H9 (cell line): Measurements from ENCODE around the gene MFSD2B. TPM values are rescaled to one million over a fixed set of nuclear protein-coding genes. Genes with fewer than 3 reads are reported as not detected.

Experiments used
- DNase-seq: peaks from one replicate; pipeline ENCODE4 v3.0.0-alpha.2; 2017
- H2AFZ ChIP-seq: one replicate; pipeline ENCODE4 v1.6.1; 2013; ENCODE audit warnings: mild to moderate bottlenecking, low read length, control low read depth, moderate library complexity
- H2AK5ac ChIP-seq: 2 replicates; pipeline ENCODE4 v1.6.1; 2013; ENCODE audit warnings: low read length, control low read depth, mixed read lengths; ENCODE audit not compliant: insufficient read length
- H2BK120ac ChIP-seq: one replicate; pipeline ENCODE4 v1.6.1; 2013; ENCODE audit warnings: low read depth, mild to moderate bottlenecking, low read length, control low read depth, inconsistent platforms; ENCODE audit not compliant: poor library complexity, severe bottlenecking
- H2BK12ac ChIP-seq: 2 replicates; pipeline ENCODE4 v1.6.1; 2013; ENCODE audit warnings: low read length, control low read depth, mixed read lengths, low read depth; ENCODE audit not compliant: insufficient read length
- H2BK15ac ChIP-seq: 2 replicates; pipeline ENCODE4 v1.6.1; 2013; ENCODE audit warnings: low read depth, low read length, control low read depth
- H2BK20ac ChIP-seq: one replicate; pipeline ENCODE4 v1.6.1; 2013; ENCODE audit warnings: low read depth, mild to moderate bottlenecking, low read length, control low read depth, inconsistent platforms; ENCODE audit not compliant: poor library complexity, severe bottlenecking
- H2BK5ac ChIP-seq: 2 replicates; pipeline ENCODE4 v1.6.1; 2013; ENCODE audit warnings: low read length, control low read depth, mixed read lengths; ENCODE audit not compliant: insufficient read length
- H3K14ac ChIP-seq: 2 replicates; pipeline ENCODE4 v1.6.1; 2013; ENCODE audit warnings: low read length, control low read depth; ENCODE audit not compliant: insufficient read depth
- H3K18ac ChIP-seq: 2 replicates; pipeline ENCODE4 v1.6.1; 2013; ENCODE audit warnings: low read depth, mild to moderate bottlenecking, mixed read lengths, low read length, control low read depth; ENCODE audit not compliant: insufficient read length
- H3K23ac ChIP-seq: 2 replicates; pipeline ENCODE4 v1.6.1; 2013; ENCODE audit warnings: low read length, control low read depth, mixed read lengths, low read depth; ENCODE audit not compliant: insufficient read length
- H3K23me2 ChIP-seq: 2 replicates; pipeline ENCODE4 v1.6.1; 2013; ENCODE audit warnings: low read depth, mild to moderate bottlenecking, mixed read lengths, low read length, control low read depth; ENCODE audit not compliant: insufficient read length, poor library complexity, severe bottlenecking
- H3K27ac ChIP-seq: 2 replicates; pipeline ENCODE4 v1.5.1; 2013; ENCODE audit warnings: low read length, control low read depth, mixed read lengths, low read depth; ENCODE audit not compliant: insufficient read length
- H3K27me3 ChIP-seq: 2 replicates; pipeline ENCODE4 v1.6.1; 2013; ENCODE audit warnings: low read length, control low read depth, inconsistent platforms; ENCODE audit not compliant: insufficient read depth
- H3K4ac ChIP-seq: 2 replicates; pipeline ENCODE4 v1.6.1; 2013; ENCODE audit warnings: low read depth, mild to moderate bottlenecking, control low read depth, inconsistent platforms, low read length, moderate library complexity
- H3K4me1 ChIP-seq: 2 replicates; pipeline ENCODE4 v1.6.1; 2013; ENCODE audit warnings: low read length, control low read depth, inconsistent platforms; ENCODE audit not compliant: insufficient read depth
- H3K4me2 ChIP-seq: 2 replicates; pipeline ENCODE4 v1.6.1; 2013; ENCODE audit warnings: low read length, control low read depth, mixed read lengths; ENCODE audit not compliant: insufficient read length, insufficient read depth
- H3K56ac ChIP-seq: 2 replicates; pipeline ENCODE4 v1.6.1; 2013; ENCODE audit warnings: low read depth, mild to moderate bottlenecking, mixed read lengths, low read length, control low read depth; ENCODE audit not compliant: insufficient read length
- H3K79me1 ChIP-seq: 2 replicates; pipeline ENCODE4 v1.6.1; 2013; ENCODE audit warnings: low read depth, mild to moderate bottlenecking, moderate library complexity, low read length, control low read depth, inconsistent platforms; ENCODE audit not compliant: insufficient read depth, poor library complexity, severe bottlenecking
- H3K79me2 ChIP-seq: 2 replicates; pipeline ENCODE4 v1.6.1; 2013; ENCODE audit warnings: low read length, control low read depth, inconsistent platforms; ENCODE audit not compliant: insufficient read depth
- H3K9ac ChIP-seq: 2 replicates; pipeline ENCODE4 v1.6.1; 2013; ENCODE audit warnings: low read length, control low read depth, mixed read lengths; ENCODE audit not compliant: insufficient read length; ENCODE audit errors: extremely low read depth
- H3K9me3 ChIP-seq: one replicate; pipeline ENCODE4 v1.6.1; 2013; ENCODE audit warnings: low read depth, low read length, inconsistent platforms; ENCODE audit not compliant: control insufficient read depth
- H3T11ph ChIP-seq: one replicate; pipeline ENCODE4 v1.6.1; 2013; ENCODE audit warnings: mild to moderate bottlenecking, low read length, control low read depth, inconsistent platforms
- H4K20me1 ChIP-seq: one replicate; pipeline ENCODE4 v1.6.1; 2013; ENCODE audit not compliant: control insufficient read depth, insufficient read length, insufficient read depth
- H4K5ac ChIP-seq: 2 replicates; pipeline ENCODE4 v1.6.1; 2013; ENCODE audit warnings: low read depth, mild to moderate bottlenecking, mixed read lengths, low read length, control low read depth; ENCODE audit not compliant: insufficient read length
- H4K8ac ChIP-seq: replicated peaks from 2 replicates; pipeline ENCODE4 v1.6.1; 2013; ENCODE audit warnings: low read length, control low read depth, mixed read lengths, low read depth; ENCODE audit not compliant: insufficient read length
- H4K91ac ChIP-seq: 2 replicates; pipeline ENCODE4 v1.6.1; 2013; ENCODE audit warnings: low read depth, mild to moderate bottlenecking, moderate library complexity, mixed read lengths, low read length, control low read depth; ENCODE audit not compliant: insufficient read length
- H3K27ac Mint-ChIP-seq, 3 experiments: 2 replicates in 2 of 3; 3 replicates in 1 of 3; pipeline ENCODE4 v1.8.0; 2020 to 2021; ENCODE audit warnings: mixed read lengths in 3 of 3, mild to moderate bottlenecking in 1 of 3, moderate library complexity in 1 of 3
- H3K27me3 Mint-ChIP-seq: 2 replicates; pipeline ENCODE4 v1.8.0; 2021; ENCODE audit warnings: low read depth, mild to moderate bottlenecking, moderate library complexity, mixed read lengths
- H3K36me3 Mint-ChIP-seq, 3 experiments: 2 replicates in 2 of 3; 3 replicates in 1 of 3; pipeline ENCODE4 v1.8.0; 2020 to 2021; ENCODE audit warnings: low read depth in 3 of 3, mixed read lengths in 3 of 3; ENCODE audit not compliant: insufficient read depth in 1 of 3
- H3K4me1 Mint-ChIP-seq, 2 experiments: 2 replicates each; pipeline ENCODE4 v1.8.0; 2020; ENCODE audit warnings: mixed read lengths in 2 of 2
- H3K4me3 Mint-ChIP-seq, 2 experiments: 2 replicates in 1 of 2; 3 replicates in 1 of 2; pipeline ENCODE4 v1.8.0; 2020 to 2021; ENCODE audit warnings: mild to moderate bottlenecking in 2 of 2, mixed read lengths in 2 of 2, moderate library complexity in 1 of 2
- H3K9me3 Mint-ChIP-seq, 2 experiments: 2 replicates in 1 of 2; 3 replicates in 1 of 2; pipeline ENCODE4 v1.8.0; 2020; ENCODE audit warnings: mild to moderate bottlenecking in 2 of 2, mixed read lengths in 2 of 2, moderate library complexity in 1 of 2
- WGBS: extraction: QIAGEN DNeasy Blood & Tissue Kit; methylation state at CpG from one replicate; pipeline ENCODE4 v1.1.7; 2013; ENCODE audit warnings: missing lambda C conversion rate, low lambda C conversion rate, mixed read lengths; ENCODE audit not compliant: insufficient read length; ENCODE audit errors: extremely low coverage; 5-methylcytosine and 5-hydroxymethylcytosine counted together
- total RNA-seq: library from RNA; stranded (reverse); gene quantifications from 2 replicates; pipeline ENCODE4 v1.2.1, GENCODE V29; 2021
- TF ChIP-seq, protein P1 (sequence below): fragments of 200-600 bp; sonication (generic); conservative IDR thresholded peaks from 3 replicates; pipeline ENCODE4 v1.8.0; 2021; ENCODE audit warnings: antibody characterized with exemption, mild to moderate bottlenecking

The MFSD2B gene
- total RNA-seq, 1 experiment from 2014 or later: 1.3 TPM

GRCh38 chr2:24052951-24053350 is 43.1 kb downstream of the MFSD2B start:
- no peak overlapping the region for H2BK20ac ChIP-seq
- H2BK120ac ChIP-seq: no peak overlapping the region
- no peak overlapping the region for H2AK5ac ChIP-seq
- no peak overlapping the region for H2BK5ac ChIP-seq
- no peaks in the 10 kb centered on the region for H3K79me1 ChIP-seq
- Mint-ChIP-seq H3K4me3 (no peak overlapping the region), H3K27ac (no peak overlapping the region), H3K4me1 (peaks cover 2 to 7% of the 10 kb centered on the region in 2 experiments; a peak in 3 of 4 replicates), H3K36me3 (peaks cover 14 to 20% (median 14%) of the 10 kb centered on the region in 3 experiments; a peak in 6 of 7 replicates), H3K27me3 (no peaks in the 10 kb centered on the region), H3K9me3 (no peaks in the 10 kb centered on the region)
- H3K27ac ChIP-seq: no peak overlapping the region
- no peak overlapping the region for H3K18ac ChIP-seq
- H3K14ac ChIP-seq: no peak overlapping the region
- H4K8ac ChIP-seq: no peak overlapping the region
- no peak overlapping the region for H3T11ph ChIP-seq
- H3K4me1 ChIP-seq: 0 out of 2 replicates have a peak, but pooled peaks cover 1% of the 10 kb centered on the region
- H4K5ac ChIP-seq: no peak overlapping the region
- no peak overlapping the region for H3K4ac ChIP-seq
- H3K9ac ChIP-seq: no peak overlapping the region
- no peak overlapping the region for H3K56ac ChIP-seq
- peaks cover 5% of the 10 kb centered on the region for H4K20me1 ChIP-seq
- TF ChIP-seq, protein P1, sequence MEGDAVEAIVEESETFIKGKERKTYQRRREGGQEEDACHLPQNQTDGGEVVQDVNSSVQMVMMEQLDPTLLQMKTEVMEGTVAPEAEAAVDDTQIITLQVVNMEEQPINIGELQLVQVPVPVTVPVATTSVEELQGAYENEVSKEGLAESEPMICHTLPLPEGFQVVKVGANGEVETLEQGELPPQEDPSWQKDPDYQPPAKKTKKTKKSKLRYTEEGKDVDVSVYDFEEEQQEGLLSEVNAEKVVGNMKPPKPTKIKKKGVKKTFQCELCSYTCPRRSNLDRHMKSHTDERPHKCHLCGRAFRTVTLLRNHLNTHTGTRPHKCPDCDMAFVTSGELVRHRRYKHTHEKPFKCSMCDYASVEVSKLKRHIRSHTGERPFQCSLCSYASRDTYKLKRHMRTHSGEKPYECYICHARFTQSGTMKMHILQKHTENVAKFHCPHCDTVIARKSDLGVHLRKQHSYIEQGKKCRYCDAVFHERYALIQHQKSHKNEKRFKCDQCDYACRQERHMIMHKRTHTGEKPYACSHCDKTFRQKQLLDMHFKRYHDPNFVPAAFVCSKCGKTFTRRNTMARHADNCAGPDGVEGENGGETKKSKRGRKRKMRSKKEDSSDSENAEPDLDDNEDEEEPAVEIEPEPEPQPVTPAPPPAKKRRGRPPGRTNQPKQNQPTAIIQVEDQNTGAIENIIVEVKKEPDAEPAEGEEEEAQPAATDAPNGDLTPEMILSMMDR: no peak
- H3K23ac ChIP-seq: no peak overlapping the region
- no peaks in the 10 kb centered on the region for H3K9me3 ChIP-seq
- H3K27me3 ChIP-seq: no peaks in the 10 kb centered on the region
- no peak overlapping the region for H2AFZ ChIP-seq
- no peak overlapping the region for H4K91ac ChIP-seq
- no peak overlapping the region for H2BK12ac ChIP-seq
- H3K79me2 ChIP-seq: no peaks in the 10 kb centered on the region
- WGBS: no CpG with 5 or more reads among the region's 1 CpG
- no peak overlapping the region for H3K4me2 ChIP-seq
- DNase-seq: no peak
- H3K23me2 ChIP-seq: peaks cover 5% of the 10 kb centered on the region
- no peak overlapping the region for H2BK15ac ChIP-seq
